ENCODE data around the gene MAPK9.

DNA sequence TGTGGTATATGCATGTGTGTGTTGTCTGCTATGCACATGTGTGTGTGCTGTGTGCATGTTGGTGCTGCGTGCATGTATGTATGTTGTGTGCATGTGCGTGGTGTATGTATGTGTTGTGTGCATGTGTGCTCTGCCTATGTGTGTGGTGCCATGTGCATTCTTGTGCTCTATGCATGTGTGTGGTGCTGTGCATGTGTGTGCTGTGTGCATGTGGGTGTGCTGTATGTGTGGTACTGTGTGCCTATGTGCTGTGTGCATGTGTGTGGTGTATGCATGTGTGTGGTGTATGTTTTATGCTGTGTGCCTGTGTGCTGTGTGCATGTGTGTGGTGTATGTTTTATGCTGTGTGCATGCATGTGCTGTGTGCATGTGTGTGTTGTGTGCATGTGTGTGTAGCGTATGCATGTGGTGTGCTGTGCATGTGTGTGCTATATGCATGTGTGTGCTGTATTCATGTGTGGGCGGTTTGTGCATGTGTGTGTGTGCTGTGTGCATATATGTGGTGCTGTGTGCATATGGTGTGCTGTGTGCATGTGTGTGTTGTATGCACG lies 78.2 kb downstream of the MAPK9 start:
- TF ChIP-seq, protein P1, sequence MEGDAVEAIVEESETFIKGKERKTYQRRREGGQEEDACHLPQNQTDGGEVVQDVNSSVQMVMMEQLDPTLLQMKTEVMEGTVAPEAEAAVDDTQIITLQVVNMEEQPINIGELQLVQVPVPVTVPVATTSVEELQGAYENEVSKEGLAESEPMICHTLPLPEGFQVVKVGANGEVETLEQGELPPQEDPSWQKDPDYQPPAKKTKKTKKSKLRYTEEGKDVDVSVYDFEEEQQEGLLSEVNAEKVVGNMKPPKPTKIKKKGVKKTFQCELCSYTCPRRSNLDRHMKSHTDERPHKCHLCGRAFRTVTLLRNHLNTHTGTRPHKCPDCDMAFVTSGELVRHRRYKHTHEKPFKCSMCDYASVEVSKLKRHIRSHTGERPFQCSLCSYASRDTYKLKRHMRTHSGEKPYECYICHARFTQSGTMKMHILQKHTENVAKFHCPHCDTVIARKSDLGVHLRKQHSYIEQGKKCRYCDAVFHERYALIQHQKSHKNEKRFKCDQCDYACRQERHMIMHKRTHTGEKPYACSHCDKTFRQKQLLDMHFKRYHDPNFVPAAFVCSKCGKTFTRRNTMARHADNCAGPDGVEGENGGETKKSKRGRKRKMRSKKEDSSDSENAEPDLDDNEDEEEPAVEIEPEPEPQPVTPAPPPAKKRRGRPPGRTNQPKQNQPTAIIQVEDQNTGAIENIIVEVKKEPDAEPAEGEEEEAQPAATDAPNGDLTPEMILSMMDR (IDR thresholded peaks at IDR 0.05): no peak
- TF ChIP-seq POLR2A (IDR thresholded peaks at IDR 0.05): no peak

All from thyroid gland (tissue), 4 donors.